Stomach (tissue), 4 donors: ENCODE measurements around the gene NLRP6.

Experiments used
- EP300 ChIP-seq: sonication (generic); formaldehyde crosslinking; IDR thresholded peaks from one replicate; pipeline ENCODE4 v1.6.1; 2017; ENCODE audit warnings: antibody characterized with exemption
- POLR2A ChIP-seq, 4 donors: fragments of 450-650 bp; IDR thresholded peaks; one replicate each; pipeline ENCODE4 v1.6.1; 2016; ENCODE audit warnings: antibody characterized with exemption in 4 of 4, control low read depth in 2 of 4, mild to moderate bottlenecking in 1 of 4, moderate library complexity in 1 of 4
- POLR2AphosphoS5 ChIP-seq, 3 donors: sonication (generic); formaldehyde crosslinking; IDR thresholded peaks; one replicate each; pipeline ENCODE4 v1.6.1; 2016; ENCODE audit warnings: antibody characterized with exemption in 3 of 3
- TF ChIP-seq, protein P1 (sequence below), 7 experiments: fragments of 450-650 bp in 4 of 7; fragments of 200-600 bp in 3 of 7; sonication (generic) in 3 of 7; IDR thresholded peaks; one replicate each; pipeline ENCODE4 v1.5.1; 2016 to 2019; ENCODE audit warnings: antibody characterized with exemption in 7 of 7, control low read depth in 2 of 7, mild to moderate bottlenecking in 1 of 7

- TF ChIP-seq POLR2A (IDR thresholded peaks at IDR 0.05) (no peak), POLR2AphosphoS5 (IDR thresholded peaks at IDR 0.05) (no peak), EP300 (no peak)
- TF ChIP-seq, protein P1, sequence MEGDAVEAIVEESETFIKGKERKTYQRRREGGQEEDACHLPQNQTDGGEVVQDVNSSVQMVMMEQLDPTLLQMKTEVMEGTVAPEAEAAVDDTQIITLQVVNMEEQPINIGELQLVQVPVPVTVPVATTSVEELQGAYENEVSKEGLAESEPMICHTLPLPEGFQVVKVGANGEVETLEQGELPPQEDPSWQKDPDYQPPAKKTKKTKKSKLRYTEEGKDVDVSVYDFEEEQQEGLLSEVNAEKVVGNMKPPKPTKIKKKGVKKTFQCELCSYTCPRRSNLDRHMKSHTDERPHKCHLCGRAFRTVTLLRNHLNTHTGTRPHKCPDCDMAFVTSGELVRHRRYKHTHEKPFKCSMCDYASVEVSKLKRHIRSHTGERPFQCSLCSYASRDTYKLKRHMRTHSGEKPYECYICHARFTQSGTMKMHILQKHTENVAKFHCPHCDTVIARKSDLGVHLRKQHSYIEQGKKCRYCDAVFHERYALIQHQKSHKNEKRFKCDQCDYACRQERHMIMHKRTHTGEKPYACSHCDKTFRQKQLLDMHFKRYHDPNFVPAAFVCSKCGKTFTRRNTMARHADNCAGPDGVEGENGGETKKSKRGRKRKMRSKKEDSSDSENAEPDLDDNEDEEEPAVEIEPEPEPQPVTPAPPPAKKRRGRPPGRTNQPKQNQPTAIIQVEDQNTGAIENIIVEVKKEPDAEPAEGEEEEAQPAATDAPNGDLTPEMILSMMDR (IDR thresholded peaks at IDR 0.05), result no peak
These were observed 45.9 kb downstream of the NLRP6 start for GRCh38 chr11:324156-324555.
